HG03039 (cell line): ENCODE results near the gene MRPL16.

ENCODE experiments used
- ATAC-seq: cut with Tn5 transposase; IDR thresholded peaks from one replicate; pipeline ENCODE4 v1.9.1; 2021; ENCODE audit warnings: mild to moderate bottlenecking, moderate library complexity; ENCODE audit not compliant: unreplicated experiment

The MRPL16 gene

GRCh38 chr11:59776210-59777066 is 34.1 kb downstream of the MRPL16 start:
- ATAC-seq, result no peak

GRCh38 chr11:59773083-59773440 is 37.5 kb downstream of the MRPL16 start:
- no peak for ATAC-seq

- ATAC-seq, result no peak
Measured at GRCh38 chr11:59771605-59772004, 39.0 kb downstream of the MRPL16 start.

- ATAC-seq, result no peak
Measured at GRCh38 chr11:59770869-59771268, 39.7 kb downstream of the MRPL16 start.

DNA sequence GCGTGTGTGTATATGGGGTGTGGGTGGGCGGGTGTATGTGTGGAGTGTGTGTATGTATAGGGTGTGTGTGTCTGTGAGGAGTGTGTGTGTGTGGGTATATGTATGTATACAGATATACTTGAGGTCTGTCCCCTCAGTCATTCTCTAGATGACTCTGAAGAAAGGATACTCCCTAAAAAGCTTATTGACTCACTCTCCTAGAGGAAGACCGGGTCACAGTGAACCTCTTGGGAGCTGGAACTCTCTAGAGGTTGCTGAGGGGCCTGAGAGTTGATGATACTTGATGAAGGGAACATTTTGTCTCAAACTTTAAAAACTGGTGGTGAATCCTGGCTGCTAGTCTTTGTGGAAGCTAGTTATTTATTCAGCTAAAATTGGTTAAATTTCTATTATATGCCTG is 40.3 kb downstream of the MRPL16 start:
- no peak for ATAC-seq

GRCh38 chr11:59769828-59770227 is 40.8 kb downstream of the MRPL16 start:
- no peak for ATAC-seq

- ATAC-seq, result no peak
Measured at GRCh38 chr11:59769111-59769510, 41.5 kb downstream of the MRPL16 start.

DNA sequence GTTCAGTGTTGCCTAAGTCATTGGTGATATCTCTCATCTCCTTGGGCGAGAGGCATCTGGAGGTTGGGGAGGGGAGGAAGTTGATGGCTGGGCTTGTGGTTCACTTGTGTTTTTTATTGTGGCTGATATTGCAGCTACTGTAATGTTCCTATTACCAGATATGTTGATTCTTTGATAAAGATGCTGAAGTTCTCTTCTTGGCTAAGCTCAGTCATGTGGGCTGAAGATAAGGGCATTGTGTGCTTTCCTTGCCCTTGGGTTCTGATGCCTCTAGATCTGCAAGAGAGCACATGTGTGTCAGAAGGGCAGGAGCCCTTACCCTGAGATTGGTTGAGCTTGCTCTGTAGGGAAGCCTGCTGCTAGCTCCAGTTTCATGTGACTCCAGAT is 43.4 kb downstream of the MRPL16 start:
- no peak for ATAC-seq

DNA sequence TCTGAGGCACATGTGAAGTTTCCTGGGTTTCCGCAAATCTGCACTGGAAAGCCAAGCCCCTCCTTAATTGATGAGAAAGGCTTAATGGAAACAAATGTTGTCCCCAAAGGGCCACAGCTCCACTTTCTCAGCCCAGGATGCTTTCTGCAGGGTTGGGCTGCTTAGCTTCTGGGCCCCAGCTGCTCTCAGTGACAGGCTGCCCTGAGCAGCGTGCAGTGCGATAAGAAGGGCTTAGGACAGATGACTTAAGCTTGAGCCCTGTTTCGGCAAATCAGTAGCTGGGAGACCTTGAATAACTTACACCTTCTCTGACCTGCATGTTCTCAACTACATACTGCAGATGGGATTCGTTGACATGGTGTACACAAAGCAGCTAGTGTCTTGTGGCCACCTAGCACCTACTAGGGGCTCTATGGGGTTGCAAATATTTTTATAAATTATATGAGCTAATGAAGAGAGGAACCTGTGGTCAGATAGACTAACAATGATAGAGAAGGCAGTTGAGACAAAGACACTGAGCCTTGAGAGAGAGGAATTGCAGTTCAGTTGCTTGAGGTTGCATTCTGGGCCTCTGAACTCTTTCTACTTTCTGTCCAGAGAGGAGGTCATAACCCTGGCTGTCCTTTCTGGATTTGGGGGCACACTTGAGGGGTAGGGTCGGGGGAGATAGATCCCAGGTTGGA is 43.9 kb downstream of the MRPL16 start:
- no peak for ATAC-seq

DNA sequence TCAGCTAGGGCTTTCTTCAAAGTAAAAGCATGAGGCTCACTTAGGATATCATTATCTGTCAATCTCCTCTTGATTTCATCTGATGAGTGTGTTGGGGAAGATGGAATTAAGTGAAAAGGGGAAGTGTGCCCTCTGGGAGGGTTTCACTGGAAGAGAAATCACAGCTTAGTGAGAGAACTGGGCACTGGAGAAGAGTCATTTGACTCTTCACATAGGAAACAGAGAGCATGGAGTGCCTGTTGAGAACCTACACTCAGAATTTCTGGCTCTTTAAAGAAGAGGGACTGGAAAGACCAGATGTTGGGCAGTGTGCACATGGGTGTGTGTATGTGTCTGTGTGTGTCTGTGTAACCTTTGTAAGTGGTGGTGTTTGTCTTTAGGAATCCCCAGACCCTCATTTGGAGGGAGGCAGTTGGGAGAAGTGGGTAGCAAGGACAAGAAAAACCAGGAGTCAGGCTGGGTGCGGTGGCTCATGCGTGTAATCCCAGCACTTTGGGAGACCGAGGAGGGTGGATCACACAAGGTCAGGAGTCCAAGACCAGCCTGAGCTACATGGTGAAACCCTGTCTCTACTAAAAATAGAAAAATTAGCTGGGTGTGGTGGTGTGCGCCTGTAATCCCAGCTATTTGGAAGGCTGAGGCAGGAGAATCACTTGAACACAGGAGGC is 45.4 kb downstream of the MRPL16 start:
- no peak for ATAC-seq

DNA sequence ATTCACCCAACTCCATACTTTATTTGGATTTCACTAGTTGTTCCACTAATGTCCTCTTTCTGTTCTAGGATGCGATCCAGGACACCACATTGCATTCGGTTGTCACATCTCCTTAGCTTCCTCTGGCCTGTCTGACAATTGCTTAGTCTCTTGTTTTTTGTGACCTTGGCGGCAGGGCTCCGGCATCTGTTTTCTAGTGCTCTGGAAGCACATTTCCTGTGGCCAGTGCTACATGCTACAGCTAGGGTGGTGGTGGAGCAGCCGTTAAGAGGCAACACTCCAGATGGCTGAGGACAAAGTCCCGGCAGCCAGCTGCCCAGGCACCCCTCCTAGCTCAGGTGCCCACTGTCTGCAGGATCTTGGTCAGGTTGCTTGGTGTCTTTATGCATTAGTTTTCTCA is 48.6 kb downstream of the MRPL16 start:
- no peak for ATAC-seq

- no peak for ATAC-seq
Measured at GRCh38 chr11:59760771-59761170, 49.8 kb downstream of the MRPL16 start.

DNA sequence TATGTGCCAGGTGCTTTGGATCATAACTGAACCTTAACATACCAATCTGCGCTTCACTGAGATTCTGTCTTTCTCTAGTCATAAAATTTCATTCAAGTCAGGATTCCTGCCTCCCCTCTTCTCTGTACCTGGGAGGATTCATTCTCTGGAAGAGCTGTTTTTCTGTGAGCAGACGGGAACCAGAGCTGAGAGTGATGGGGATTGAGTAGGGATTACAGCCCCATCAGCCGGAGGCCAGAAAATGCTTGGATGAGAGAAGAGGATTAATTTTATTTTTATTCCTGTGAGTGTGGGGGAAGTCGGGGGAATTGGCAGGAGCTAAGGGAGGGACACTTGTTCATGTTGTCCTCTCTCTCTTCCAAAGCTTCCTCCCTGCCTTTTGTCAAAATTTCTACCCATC is 50.7 kb downstream of the MRPL16 start:
- ATAC-seq, result no peak

DNA sequence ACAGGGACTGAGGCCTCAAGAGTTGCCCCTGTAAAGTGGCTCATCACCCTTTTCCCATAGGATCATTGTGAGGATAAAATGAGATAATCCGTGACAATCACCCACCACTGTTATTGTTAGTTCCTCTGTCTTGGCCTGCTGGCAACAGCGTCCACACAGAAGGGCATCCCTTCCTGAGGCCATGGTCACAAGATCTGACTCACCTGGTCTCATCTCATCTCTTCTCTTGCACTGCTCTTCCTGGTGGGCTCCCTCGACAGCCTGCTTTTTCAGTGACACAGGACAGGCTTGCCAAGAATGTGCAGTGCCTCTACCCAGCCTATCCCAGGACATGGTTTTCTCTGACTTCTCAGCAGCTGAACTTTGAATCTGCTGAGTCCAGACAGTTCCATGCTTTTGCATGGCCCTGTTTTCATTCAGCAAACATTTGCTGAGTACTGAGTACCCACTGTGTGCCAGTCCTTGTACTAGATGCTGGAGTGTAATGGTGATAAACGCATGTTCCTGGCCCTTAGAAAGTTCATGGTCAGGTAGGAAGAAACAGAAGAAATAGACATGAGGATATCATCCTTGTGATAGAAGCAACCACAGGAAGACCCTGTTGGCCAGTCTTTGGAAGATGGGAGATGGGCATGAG is 52.1 kb downstream of the MRPL16 start:
- ATAC-seq, result no peak

GRCh38 chr11:59756845-59757244 is 53.7 kb downstream of the MRPL16 start:
- no peak for ATAC-seq

DNA sequence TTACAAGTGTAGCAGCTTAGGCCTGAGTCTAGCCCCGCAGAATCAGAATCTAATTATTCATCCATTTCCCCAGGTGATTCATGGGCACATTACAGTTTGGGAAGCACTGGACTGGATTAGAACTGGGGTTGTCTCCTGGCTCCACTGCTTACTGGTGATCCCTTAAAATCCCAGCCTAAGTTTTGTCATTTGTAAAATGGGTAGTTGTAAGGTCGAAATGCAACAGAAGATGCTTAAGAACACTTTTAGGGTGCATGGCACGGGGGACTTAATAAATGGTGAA is 54.1 kb downstream of the MRPL16 start:
- ATAC-seq, result no peak
